SK-N-SH treated with all-trans-retinoic acid at 6 μM for 48 hours (cell line): ENCODE data around the gene WWP2.

Experiments
- ARNTL ChIP-seq: fragments of 450-650 bp; formaldehyde crosslinking; IDR thresholded peaks from 2 replicates; pipeline ENCODE4 v1.5.0; 2020; ENCODE audit warnings: low read depth, mild to moderate bottlenecking, moderate library complexity, borderline replicate concordance
- BACH2 ChIP-seq: fragments of 250-450 bp; sonication (Bioruptor Pico); IDR thresholded peaks from 2 replicates; pipeline ENCODE4 v1.9.0; 2021; ENCODE audit warnings: mild to moderate bottlenecking, borderline replicate concordance
- CSDC2 ChIP-seq: fragments of 250-450 bp; sonication (Bioruptor Pico); IDR thresholded peaks from 2 replicates; pipeline ENCODE4 v1.5.0; 2020; ENCODE audit warnings: mild to moderate bottlenecking, moderate library complexity
- GLIS3 ChIP-seq: fragments of 250-450 bp; sonication (Bioruptor Pico); IDR thresholded peaks from 2 replicates; pipeline ENCODE4 v1.5.0; 2020; ENCODE audit warnings: mild to moderate bottlenecking, moderate library complexity
- ISL1 ChIP-seq: fragments of 250-450 bp; sonication (Bioruptor Pico); IDR thresholded peaks from 2 replicates; pipeline ENCODE4 v2.1.2; 2022; ENCODE audit warnings: mild to moderate bottlenecking, moderate library complexity
- OSR1 ChIP-seq: fragments of 250-450 bp; sonication (Bioruptor Pico); IDR thresholded peaks from 2 replicates; pipeline ENCODE4 v1.8.0; 2022; ENCODE audit warnings: moderate library complexity, mild to moderate bottlenecking, inconsistent platforms
- POU6F1 ChIP-seq: fragments of 250-450 bp; sonication (Bioruptor Pico); IDR thresholded peaks from 2 replicates; pipeline ENCODE4 v1.8.0; 2021; ENCODE audit warnings: low read depth, mild to moderate bottlenecking, moderate library complexity, borderline replicate concordance
- RARB ChIP-seq: fragments of 250-450 bp; sonication (Bioruptor Pico); IDR thresholded peaks from 2 replicates; pipeline ENCODE4 v1.8.0; 2021; ENCODE audit warnings: mild to moderate bottlenecking, moderate library complexity
- TCF4 ChIP-seq: fragments of 250-450 bp; sonication (Bioruptor Pico); IDR thresholded peaks from 2 replicates; pipeline ENCODE4 v1.8.0; 2021; ENCODE audit warnings: mild to moderate bottlenecking, moderate library complexity, borderline replicate concordance
- TOX ChIP-seq: fragments of 250-450 bp; sonication (Bioruptor Pico); IDR thresholded peaks from 2 replicates; pipeline ENCODE4 v1.8.0; 2021; ENCODE audit warnings: mild to moderate bottlenecking, moderate library complexity, borderline replicate concordance
- ZFP3 ChIP-seq: fragments of 250-450 bp; sonication (Bioruptor Pico); IDR thresholded peaks from 2 replicates; pipeline ENCODE4 v1.5.0; 2020; ENCODE audit warnings: mild to moderate bottlenecking, moderate library complexity
- ZFP30 ChIP-seq: fragments of 450-650 bp; formaldehyde crosslinking; IDR thresholded peaks from 2 replicates; pipeline ENCODE4 v1.5.0; 2022; ENCODE audit warnings: mild to moderate bottlenecking, moderate library complexity
- ZNF70 ChIP-seq: fragments of 450-650 bp; formaldehyde crosslinking; IDR thresholded peaks from 2 replicates; pipeline ENCODE4 v1.5.0; 2020; ENCODE audit warnings: mild to moderate bottlenecking, moderate library complexity
- TF ChIP-seq, protein P1 (sequence below): fragments of 250-450 bp; sonication (Bioruptor Pico); IDR thresholded peaks from 2 replicates; pipeline ENCODE4 v1.8.0; 2020; ENCODE audit warnings: mild to moderate bottlenecking, moderate library complexity, borderline replicate concordance

DNA sequence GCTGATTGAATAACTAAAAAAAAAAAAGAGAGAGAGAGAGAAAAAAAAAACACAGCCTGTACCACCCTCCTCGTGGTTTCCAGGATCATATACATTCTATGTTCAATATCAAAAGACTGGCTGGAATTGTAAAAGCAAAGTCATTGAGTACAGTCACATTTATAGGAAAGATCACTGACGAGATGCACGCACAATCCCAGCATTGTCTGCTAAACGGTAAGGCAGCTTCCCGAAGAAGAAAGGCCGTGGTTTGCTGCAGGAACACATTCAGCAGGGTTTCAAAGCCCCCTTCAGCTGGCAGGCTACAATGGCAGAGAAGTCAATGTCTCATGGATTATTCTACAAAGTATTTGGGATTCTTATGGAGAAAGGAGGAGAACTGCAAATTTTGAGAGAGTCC is 45.1 kb upstream of the WWP2 start:
- TF ChIP-seq POU6F1 (CRISPR knock-in tag), result no peak
- TF ChIP-seq ZFP30 (CRISPR knock-in tag), result no peak
- TF ChIP-seq TCF4 (CRISPR knock-in tag), result no peak
- TF ChIP-seq ISL1 (CRISPR knock-in tag), result no peak
- no peak for TF ChIP-seq OSR1
- TF ChIP-seq ARNTL, result no peak
- no peak for TF ChIP-seq GLIS3 (CRISPR knock-in tag)
- no peak for TF ChIP-seq ZNF70
- TF ChIP-seq RARB (CRISPR knock-in tag), result no peak
- TF ChIP-seq CSDC2 (CRISPR knock-in tag), result no peak
- TF ChIP-seq BACH2 (CRISPR knock-in tag), result no peak
- no peak for TF ChIP-seq ZFP3
- TF ChIP-seq, protein P1, sequence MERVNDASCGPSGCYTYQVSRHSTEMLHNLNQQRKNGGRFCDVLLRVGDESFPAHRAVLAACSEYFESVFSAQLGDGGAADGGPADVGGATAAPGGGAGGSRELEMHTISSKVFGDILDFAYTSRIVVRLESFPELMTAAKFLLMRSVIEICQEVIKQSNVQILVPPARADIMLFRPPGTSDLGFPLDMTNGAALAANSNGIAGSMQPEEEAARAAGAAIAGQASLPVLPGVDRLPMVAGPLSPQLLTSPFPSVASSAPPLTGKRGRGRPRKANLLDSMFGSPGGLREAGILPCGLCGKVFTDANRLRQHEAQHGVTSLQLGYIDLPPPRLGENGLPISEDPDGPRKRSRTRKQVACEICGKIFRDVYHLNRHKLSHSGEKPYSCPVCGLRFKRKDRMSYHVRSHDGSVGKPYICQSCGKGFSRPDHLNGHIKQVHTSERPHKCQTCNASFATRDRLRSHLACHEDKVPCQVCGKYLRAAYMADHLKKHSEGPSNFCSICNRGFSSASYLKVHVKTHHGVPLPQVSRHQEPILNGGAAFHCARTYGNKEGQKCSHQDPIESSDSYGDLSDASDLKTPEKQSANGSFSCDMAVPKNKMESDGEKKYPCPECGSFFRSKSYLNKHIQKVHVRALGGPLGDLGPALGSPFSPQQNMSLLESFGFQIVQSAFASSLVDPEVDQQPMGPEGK (CRISPR knock-in tag), result no peak
- no peak for TF ChIP-seq TOX (CRISPR knock-in tag)
